GM21526 (cell line): ENCODE measurements around the gene CYREN.
A peak's percentile ranks its signal among the peaks of the same experiment; 100 is the strongest.
"Not testable (repeated sequence)": the region's sequence is repeated elsewhere in the genome, so short reads cannot be mapped to it uniquely, and the experiment has no call there.

Source experiments
- ATAC-seq: cut with Tn5 transposase; IDR thresholded peaks from one replicate; pipeline ENCODE4 v1.9.1; 2021; ENCODE audit warnings: moderate library complexity; ENCODE audit not compliant: unreplicated experiment, low FRiP score

The CYREN gene

DNA sequence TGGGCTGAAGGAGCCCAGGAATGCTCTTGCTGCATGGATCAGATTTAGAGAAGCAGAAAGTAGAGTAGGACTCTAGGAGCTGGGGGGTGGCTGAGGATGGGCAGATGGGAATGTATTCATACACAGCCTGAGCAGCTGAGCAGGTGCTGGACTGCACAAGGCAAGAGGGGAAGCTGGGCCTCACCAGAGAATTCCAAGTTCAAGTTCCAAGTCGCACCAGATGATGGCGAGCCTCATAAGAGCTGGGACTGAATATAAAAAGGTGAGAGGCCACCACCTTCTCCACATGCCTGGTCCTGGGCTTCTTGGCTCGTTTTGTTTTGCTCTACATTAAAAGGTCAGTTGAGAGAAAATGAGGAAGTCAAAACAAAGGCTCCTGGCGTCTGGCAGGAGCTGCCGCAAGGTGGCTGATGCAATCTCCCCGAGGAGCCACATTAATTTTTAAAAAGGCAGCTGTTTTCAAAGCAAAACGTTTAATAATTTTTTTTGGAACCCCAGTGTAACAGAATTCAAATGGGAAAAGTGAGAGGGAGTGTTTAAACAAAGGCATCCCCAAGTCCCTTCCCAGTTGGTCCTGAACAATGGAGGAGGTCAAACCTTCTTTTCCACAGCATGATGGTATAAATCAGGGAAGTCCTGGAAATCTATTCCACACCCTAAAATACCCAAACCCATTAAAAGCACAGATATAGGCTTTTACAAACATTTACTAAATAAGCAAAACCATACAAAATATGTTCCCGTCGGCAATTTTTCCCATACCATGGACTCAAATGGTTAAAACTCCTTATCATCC lies 9.5 kb downstream of the CYREN start:
- ATAC-seq, result no peak

DNA sequence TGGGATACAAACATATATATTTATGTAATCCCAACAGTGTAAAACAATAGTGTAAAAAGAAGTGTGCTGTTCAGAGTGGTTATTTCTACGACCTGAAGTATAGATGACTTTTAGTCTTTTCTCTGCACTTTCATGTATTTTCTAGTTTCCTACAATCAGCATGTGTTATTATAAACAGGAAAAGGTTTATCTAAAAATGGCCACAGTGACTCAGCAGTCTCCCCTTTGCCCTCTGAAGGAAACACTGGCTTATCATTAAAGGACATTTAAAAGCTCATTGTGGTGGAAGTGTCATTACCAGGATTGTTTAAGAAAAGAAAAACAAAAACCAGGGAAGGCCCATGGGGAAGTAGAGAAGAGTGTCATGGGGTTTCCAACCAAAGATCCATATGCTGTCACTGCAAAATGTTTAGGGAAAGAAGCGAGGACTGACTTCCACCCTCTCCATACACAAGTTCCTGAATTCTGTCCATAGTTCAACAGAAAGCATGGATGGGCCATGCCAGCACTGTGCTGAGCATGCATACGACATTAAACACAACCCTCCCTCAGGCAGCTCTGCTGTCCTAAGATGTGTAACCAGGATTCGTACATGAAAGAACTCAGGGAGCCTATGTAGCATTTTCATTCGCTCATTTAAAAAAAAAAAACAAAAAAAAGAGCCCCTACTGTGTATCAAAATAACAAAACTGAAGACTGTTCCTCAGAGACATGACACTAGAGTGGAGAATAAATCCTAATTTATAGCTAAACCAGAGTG lies 10.2 kb downstream of the CYREN start:
- no peak for ATAC-seq

DNA sequence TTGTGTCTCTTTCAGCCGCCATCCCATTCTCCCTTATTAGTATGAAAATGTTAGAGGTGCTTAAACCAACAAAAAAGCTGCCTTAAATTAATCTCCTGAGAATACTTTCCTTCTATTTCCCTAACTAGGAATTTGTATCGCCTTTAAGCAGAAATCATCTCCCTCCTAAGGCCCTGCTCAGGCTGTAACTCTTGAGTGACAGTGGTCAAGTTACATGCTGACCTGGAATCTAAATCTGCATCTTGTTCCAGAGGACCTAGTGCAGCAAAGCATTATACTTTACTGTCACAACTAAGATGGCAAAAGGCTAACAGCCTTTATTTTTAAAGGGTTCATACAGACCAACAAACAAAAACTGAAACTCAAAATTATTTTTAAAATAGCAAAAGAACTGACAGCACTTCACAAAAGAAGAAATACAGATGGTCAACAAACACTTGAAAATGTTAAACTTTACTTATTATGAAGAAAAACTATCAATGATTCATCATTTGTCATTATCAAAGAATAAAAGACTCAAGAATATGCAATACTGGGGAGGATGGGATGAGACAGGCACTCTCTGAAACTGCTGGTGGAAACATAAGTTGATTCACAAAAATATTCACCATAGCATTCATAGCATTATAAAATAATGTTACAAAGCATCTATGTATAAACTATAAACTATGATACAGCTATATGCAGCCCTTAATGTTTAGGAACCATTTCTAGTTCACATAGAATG lies 11.0 kb downstream of the CYREN start:
- ATAC-seq, result no peak

DNA sequence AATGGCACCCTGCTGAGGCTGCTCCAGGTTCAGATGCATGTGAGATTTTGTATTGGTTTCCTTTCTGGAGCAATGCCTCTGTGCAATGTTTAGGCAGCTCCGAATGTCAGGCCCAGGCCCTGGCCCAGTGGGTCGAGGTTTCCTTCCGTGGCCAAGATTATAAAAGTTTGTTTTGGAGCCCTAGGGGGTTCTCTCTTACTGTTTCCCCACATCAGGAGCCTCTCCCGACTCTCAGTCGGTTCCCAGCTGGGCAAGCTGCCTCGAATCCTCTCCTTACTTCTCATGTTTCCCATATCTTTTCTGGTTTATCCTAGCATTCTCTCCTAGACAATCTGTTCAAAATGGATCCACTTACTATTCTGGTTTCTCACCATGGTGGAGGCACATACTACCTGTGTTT lies 11.6 kb downstream of the CYREN start:
- no peak for ATAC-seq

DNA sequence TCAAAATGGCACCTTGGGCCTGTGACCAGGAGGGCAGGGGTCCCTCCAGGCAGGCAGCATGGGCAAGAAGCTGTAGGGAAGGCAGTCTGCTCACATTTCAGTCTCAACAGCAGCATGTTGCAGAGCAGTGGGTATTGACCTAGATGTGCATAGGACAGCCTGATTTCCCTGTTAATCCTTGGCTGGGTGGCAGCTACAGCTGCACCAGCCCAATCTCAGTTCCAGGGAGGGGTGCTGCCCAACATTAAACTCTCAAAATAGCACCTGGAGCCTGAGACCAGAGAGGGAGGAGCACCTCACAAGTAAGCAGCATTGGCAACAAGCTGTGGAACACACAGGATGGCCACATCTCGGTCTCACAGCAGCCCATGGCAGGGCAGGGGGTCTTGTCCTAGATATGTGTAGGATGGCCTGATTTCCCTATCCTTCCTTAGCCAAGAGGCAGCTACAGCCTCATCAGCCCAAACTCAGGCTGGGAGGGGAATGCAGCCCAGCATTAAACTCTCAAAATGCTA lies 12.3 kb downstream of the CYREN start:
- no peak for ATAC-seq

DNA sequence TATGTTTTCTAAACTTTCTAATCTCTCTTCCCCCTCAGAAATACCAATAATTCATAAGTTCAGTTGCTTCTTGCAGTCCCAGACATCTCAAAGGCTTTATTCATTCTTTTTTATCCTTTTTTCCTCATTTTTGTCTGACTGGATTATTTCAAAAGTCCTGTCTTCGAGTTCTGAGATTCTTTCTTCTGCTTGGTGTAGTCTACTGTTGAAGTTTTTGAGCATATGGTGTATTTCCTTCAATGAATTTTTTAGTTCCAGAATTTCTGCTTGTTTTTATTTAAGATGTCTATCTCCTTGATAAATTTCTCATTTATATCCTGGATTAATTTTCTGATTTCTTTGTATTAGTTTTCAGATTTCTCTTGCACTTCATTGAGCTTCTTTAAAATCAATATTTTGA lies 14.2 kb downstream of the CYREN start:
- no peak for ATAC-seq

DNA sequence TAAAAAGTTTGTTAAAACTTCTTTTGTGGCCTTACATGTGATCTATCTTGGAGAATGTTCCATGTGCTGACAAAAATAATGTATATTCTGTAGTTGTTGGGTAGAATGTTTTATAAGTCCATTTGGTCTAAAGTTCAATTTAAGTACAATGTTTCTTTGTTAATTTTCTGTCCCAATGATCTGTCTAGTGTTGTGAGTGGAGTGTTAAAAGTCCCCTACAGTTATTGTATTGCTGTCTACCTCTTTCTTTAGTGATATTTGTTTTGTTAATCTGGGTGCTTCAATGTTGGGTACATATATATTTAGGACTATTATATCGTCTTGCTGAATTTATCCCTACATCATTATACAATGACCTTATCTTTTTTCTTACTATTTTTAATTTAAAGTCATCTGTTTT lies 15.8 kb downstream of the CYREN start:
- no peak for ATAC-seq

DNA sequence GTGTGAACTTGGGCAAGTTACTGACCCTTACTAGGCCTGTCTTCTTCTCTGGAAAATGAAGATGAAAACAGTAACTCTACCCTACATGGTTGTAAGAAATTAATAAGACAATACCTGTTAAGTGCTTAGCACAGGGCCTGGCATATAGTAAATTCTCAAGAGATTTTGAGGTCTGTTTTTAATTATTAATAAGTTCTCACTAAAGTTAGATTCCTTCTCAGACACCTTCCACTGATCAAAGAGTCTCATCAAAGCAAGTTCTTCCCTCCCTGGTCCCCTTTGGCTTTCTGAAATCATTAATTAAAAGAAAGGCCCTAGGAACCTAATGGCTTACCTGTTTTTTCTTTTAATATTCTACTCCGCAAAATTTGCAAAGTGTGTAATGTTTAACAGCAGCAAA lies 18.1 kb downstream of the CYREN start:
- ATAC-seq, result no peak

DNA sequence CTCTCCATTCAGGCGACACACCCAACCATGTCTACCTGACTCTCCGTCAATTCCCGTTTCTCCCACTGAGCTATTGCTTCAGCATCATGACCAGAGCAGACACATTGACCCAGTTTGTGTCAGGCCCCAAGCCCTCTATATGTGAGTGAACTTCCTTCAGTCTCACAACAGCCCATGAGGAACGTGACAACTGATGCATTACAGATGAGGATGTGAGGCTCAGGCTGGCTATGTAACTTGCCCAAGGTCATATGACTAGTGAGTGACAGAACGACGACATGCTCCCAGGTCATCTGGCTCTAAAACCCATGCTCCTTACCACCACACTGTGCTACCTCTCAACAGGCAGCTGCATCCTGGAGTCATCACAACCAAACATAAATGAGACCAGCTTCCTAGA lies 19.0 kb downstream of the CYREN start:
- ATAC-seq, result no peak

DNA sequence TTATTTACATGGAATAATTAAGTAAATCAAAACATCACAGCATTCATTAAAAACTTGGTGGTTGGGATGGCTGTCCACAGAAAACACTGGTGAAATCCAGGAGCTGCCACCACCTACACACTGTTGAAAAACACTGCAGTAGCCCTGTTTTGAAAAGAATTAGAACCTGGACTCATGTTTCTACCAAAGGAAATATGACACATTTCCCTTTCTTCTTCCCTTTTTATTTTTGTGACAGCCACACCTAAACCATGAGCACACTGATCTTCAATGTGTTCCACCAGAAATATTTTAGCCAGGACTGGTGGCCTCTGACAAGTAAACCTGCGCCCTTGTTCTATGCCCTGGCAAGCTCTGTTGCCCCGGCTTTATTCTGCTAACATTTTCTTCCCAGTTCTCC lies 19.4 kb downstream of the CYREN start:
- ATAC-seq, result no peak

DNA sequence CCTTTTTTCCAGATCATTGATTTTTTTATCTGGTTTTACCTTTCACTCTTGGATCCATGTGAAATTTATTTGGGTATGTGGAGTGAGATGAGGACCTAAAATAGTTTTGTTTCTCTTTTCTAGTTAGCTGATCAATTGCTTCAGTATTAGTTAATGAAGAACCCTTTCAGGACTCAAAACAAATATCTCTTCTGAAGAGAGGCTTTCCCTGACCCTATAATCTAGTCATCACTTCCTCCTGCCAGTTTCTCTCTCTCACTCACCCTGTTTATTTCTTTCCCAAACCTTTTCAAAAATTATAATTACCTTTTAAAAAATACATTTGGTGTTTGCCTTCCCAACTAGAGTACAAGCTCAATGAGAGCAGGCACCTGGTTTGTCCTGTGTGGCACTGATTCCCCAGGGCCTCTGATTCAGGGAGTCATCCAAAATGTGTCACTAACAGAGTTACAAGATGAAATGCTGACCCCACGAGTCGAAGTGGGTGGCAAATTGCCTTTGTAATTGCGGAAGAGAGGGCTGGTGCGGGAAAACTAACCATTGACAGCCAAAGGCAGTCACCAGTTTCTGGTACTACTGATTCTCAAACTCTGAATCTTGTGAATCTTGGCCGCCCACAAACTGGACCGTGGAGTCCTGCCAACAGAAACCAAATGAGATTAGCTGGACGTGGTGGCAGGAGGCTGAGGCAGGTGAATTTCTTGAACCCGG lies 20.3 kb downstream of the CYREN start:
- ATAC-seq, result no peak

DNA sequence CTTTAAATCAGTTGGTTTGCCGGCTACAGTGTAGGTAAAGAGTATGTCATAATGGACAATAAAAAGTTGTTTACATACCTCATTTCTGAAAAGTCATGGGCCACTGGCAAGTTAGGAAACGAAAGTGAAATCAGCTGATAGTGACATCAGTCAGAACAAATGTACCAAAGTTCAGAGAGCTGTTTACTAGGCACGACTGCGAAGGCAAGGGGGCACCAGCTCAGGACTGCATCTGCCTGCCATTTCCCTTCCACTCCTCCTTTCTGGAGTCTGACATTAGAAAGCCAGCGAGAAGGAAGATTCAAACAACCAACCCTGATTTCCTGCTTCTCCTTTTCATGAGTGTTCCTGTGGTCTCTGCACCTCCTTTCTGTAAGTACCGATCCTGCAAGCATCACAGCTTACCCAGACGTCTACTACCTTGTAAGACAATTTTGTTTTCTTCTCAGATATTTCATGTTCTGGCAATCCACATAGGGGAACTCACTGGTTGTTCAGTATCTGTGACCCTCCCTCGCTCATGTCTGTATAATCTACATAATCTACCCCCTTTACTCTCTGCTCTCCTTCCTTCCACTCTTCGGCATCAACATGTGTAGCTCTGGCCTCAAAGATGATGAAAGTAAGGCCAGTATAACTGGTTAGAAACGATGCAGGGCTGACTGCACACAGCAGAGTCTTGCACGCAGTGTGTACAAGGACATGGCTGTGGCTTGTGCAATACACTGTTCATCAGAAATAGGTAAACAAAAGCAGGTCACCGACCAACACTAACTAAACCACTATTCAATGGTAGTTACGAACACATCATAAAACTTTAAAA lies 22.4 kb downstream of the CYREN start, which contains the start of gene TMEM140:
Gene TMEM140, plus strand, starts transcription at position 174 of the 823 bp plus-strand sequence. CDS start 16,370 bp downstream, outside the sequence.
- peak; percentile 78 for ATAC-seq

DNA sequence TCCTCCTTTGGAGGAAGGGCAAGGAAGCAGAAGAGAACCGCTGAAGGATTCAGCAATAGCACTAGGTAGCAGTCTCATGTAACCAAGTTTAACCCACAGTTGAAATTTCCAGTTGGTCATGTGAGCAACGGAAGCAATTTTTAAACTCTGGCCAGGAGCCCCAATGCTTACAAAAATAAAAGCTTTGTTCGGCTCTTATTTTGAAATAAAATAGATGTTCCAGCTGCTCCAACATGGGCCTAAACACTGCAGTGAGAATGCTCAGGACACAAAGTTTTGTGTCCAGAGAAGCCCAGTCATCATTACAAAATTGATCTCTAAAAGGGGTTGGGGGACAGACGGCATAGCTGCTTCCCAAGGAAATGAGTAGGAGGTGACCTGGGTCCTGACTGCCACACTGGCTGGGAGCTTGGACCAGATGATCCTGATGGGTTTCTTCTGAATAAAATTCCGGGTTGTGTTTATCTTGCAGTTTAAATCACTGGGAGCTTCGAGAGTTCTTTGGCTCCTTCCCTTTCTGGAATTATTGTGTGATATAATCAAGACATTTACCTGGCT lies 23.1 kb downstream of the CYREN start:
- peak; percentile 4 for ATAC-seq

DNA sequence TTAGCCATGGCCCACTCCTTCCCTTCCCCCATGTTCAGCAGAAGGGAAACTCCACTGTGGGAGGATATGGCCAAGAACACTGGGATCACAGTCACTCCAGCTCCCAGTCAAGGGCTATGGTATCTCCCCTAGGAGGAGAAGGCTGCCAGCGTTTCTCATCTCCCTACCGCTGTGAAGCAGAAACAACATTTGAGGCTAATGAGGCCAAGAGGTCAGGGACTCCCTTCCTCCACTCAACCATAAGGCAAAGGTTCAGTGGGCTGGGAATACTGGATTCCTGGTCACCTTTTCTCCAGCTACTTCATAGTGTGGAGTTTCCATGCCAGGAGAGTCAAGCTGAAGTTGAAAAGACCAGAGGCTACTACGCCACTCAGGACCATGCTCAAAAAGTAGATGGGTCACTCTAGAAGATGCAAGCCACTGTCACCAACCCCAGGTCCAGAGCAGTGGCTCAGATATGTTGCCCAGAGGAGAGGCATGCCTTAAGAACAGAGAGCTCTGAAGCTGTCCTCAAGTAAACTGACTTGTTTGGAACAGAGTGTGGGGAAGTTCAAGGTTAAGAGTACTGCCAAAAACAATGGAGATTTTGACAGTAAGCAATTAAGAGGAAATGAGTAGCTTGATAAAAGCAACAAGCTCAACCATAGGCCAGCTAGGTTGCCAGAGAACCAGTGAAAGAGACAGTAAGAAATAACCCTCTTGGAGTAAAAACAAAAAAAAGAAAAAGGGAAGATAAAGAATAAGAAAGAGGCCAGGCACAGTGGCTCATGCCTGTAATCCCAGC lies 26.4 kb downstream of the CYREN start:
- no peak for ATAC-seq

DNA sequence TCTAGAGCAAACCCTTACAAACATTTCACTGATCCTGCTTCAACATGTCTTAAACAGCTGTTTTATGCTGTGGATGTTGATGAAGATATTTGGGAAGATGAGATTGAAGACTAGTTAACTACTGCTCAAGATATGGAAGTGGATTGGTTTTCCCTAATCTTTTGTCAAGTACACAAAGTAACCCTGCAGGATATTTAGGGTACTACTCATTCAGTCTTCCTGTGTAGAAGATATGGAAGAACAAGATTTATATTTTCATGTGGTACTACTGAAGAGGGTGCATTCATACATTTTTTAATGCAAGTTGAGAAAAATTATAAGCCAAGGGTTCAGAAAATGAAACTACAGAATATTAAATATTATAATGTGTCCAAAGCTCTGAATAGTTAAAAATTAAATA lies 40.9 kb downstream of the CYREN start:
- ATAC-seq, result no peak

DNA sequence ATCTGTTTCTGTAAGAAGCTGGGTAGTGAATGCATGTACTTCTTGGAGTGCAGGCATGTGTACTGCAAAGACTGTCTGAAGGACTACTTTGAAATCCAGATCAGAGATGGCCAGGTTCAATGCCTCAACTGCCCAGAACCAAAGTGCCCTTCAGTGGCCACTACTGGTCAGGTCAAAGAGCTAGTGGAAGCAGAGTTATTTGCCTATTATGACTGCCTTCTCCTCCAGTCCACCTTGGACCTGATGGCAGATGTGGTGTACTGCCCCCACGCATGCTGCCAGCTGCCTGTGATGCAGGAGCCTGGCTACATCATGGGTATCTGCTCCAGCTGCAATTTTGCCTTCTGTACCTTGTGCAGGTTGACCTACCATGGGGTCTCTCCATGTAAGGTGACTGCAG lies 41.6 kb downstream of the CYREN start:
- ATAC-seq, result no peak

DNA sequence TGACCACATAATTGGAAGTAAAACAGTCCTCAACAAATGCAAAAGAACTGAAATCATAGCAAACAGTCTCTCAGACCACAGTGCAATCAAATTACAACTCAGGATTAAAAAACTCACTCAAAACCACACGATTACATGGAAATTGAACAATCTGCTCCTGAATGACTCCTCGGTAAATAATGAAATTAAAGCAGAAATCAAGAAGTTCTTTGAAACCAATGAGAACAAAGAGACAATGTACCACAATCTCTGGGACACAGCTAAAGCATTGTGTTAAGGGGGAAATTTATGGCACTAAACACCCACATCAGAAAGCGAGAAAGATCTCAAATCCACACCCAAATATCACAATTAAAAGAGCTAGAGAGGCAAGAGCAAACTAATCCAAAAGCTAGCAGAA lies 45.9 kb downstream of the CYREN start:
- ATAC-seq, result not testable (repeated sequence)

DNA sequence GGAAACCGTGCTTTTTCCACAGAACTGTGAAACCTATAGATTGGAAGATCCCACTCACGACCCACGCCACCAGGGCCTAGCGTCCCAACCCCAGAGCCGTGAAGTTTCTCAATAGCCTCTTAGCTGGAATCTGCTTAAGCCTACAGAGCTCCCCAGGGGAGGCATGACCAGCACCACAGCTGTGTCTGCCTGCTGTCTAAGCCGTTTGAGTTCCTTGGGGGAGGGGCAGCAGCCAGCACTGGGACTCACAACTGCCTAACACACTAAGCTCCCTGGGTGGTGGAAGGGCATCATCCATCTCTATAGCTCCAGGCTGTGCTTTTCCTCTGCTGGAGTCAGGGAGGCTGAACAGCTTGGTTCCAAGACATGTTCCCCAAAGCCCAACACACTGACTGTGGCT lies 48.6 kb downstream of the CYREN start:
- ATAC-seq, result no peak

DNA sequence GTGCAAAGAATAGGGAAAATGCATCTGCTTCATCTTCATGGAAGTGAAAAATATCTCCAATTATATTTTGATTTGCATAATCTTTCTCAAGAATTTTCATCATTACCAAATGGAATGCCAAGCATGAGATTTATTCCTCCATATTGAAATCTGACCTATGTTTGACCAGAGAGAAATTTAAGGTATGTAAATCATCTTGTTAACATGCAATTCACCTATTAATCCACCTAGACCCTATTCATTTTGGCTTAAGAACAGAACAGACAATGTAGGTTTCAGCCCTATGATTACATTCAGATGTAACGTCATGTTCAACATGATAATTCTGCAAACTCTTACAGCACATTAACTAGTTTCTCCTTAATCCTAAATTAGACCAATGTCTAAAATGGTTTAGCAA lies 53.4 kb downstream of the CYREN start:
- no peak for ATAC-seq
